ENCODE data around the gene FOXO4. TPM values are rescaled to one million over a fixed set of nuclear protein-coding genes. Genes with fewer than 3 reads are reported as not detected.

FOXO4 gene
- total RNA-seq, 3 donors from 2014 or later, result 3.4 to 6.4 (median 5.2) TPM

DNA sequence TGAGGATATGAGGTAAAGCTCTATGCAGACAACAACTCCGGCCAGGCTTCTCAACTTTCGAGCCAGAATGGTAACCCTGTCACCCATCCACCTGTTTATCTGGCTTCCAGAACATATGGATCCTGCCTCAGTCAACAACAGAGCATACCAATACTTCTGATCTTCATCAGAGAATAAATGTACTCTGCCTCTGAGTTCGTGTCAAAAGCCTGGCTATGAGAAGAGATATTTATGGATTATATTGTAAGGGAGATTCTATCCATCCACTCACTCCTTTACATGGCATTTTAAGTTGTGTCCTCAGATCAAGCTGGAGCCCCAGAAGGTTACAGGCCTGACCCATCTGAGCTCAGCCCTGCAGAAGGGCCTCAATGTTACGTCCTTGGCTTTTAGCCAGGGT is 9.8 kb upstream of the FOXO4 start:
- no peak overlapping the region for H3K4me3 Mint-ChIP-seq
- H3K9me3 Mint-ChIP-seq, result no peaks in the 10 kb centered on the region
- peaks cover 5% of the 10 kb centered on the region for H3K4me1 Mint-ChIP-seq (ENCODE audit: low read depth)
- no peak for DNase-seq
- H3K36me3 Mint-ChIP-seq (ENCODE audit: insufficient read depth), result no peaks in the 10 kb centered on the region
- H3K27me3 Mint-ChIP-seq (ENCODE audit: low read depth), result no peaks in the 10 kb centered on the region
- ATAC-seq, result no peak

DNA sequence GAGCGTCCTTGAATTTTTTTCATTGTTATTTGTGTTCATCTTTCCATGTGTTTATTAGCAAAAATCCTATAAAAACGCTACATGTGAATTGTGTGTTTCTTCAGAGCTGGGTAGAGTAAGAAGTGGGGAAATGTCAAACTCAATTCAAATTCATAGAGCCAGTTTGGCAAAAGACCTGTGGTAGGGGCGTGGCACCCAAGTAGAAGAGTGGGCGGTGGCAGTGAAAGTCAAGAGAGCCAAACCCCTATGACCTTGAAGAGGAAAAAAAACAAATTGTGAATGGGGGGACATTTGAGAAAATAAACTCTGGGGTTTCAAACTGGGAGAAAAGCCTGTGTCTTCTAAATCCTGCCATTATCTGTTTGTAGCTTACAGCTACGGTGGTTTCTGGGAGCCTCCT is 4.4 kb upstream of the FOXO4 start:
- Mint-ChIP-seq H3K4me3 (no peak overlapping the region), H3K9me3 (no peaks in the 10 kb centered on the region), H3K27me3 (ENCODE audit: low read depth) (no peaks in the 10 kb centered on the region), H3K36me3 (ENCODE audit: insufficient read depth) (no peaks in the 10 kb centered on the region), H3K4me1 (ENCODE audit: low read depth) (peaks cover 6% of the 10 kb centered on the region)
- ATAC-seq (no peak), DNase-seq (no peak)

DNA sequence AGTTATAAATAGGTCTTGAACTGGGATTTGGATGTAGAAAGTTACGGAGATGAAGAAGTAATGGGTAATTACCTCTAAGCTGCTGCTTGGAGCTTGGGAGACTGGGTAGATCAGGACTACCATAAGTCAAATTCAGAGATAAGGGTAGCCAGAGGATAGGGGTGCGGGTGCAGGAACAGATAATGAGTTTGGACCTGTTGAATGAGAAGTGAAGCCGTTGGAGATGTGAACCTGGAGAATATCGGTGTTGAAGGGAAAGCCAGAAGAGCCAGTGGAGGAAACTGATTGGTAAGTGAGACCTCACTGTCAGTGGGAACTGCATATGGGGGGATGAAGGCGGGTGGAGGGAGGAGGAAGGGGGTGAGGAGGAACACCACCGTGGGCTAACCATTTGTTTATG is 618 bp upstream of the FOXO4 start:
- DNase-seq (no peak), ATAC-seq (no peak)
- H3K27me3 Mint-ChIP-seq (ENCODE audit: low read depth), result no peaks in the 10 kb centered on the region
- H3K36me3 Mint-ChIP-seq (ENCODE audit: insufficient read depth), result no peaks in the 10 kb centered on the region
- peak overlapping the region; percentile 93 for H3K4me3 Mint-ChIP-seq
- H3K9me3 Mint-ChIP-seq, result no peaks in the 10 kb centered on the region
- peaks cover 31% of the 10 kb centered on the region for H3K4me1 Mint-ChIP-seq (ENCODE audit: low read depth)

DNA sequence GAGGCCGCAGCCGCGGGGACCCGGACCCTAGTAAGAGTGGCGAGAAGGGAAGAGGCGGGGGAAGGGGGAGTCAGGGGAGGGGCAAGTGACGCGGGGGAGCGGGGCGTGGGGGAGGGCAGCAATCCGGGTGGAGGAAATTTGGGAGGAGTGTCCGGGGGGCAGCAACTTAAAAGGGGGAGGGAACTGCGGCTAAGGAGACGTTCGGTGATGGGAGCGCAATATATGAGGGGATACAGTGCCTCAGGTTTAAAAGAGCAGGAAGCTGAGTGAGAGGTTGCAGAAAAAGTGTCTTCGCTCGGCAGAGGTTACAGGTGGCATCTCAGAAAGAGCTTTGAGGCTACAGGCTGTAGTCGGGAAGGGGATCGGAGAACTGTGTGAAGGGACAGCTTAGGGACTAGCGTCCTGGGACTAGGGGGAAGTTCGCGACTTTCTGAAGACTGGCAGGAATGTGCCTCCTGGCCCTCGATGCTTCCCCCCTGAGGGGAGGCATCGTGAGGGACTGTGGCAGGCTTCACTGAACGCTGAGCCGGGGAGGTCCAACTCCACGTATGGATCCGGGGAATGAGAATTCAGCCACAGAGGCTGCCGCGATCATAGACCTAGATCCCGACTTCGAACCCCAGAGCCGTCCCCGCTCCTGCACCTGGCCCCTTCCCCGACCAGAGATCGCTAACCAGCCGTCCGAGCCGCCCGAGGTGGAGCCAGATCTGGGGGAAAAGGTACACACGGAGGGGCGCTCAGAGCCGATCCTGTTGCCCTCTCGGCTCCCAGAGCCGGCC is 519 bp downstream of the FOXO4 start:
- no peak for DNase-seq
- H3K4me1 Mint-ChIP-seq (ENCODE audit: low read depth), result peaks cover 39% of the 10 kb centered on the region
- no peaks in the 10 kb centered on the region for H3K36me3 Mint-ChIP-seq (ENCODE audit: insufficient read depth)
- H3K4me3 Mint-ChIP-seq, result peak overlapping the region; percentile 93
- peak; percentile 56 for ATAC-seq
- H3K27me3 Mint-ChIP-seq (ENCODE audit: low read depth), result no peaks in the 10 kb centered on the region
- H3K9me3 Mint-ChIP-seq, result no peaks in the 10 kb centered on the region

DNA sequence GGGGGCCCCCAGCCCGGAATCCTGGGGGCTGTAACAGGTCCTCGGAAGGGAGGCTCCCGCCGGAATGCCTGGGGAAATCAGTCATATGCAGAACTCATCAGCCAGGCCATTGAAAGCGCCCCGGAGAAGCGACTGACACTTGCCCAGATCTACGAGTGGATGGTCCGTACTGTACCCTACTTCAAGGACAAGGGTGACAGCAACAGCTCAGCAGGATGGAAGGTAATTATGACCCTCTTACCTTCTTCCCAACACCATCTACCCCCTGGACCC is 1.0 kb downstream of the FOXO4 start:
- DNase-seq (no peak), ATAC-seq (peak in 1 of 2 donors; percentile 6)
- peak overlapping the region; percentile 93 for H3K4me3 Mint-ChIP-seq
- H3K9me3 Mint-ChIP-seq, result no peaks in the 10 kb centered on the region
- no peaks in the 10 kb centered on the region for H3K36me3 Mint-ChIP-seq (ENCODE audit: insufficient read depth)
- H3K4me1 Mint-ChIP-seq (ENCODE audit: low read depth), result peaks cover 45% of the 10 kb centered on the region
- H3K27me3 Mint-ChIP-seq (ENCODE audit: low read depth), result no peaks in the 10 kb centered on the region

DNA sequence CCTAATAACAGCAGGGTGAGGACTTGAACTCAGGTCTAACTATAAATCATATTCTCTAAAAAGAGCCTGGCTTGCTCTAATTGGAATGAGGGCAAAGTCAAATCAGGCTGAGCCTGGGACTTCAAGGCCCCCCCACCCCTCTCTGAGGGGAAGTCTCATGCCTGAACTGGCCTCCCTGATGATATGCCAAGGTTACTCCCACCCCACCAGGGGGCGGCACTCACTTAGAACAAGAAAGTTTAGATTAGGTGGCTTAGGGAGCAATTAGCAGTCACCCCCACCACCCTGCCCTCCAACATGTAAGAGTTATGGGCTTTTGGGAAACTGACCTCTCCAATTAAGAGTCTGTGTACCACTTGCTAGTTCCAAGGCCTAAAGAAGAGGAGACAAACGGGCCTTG is 2.7 kb downstream of the FOXO4 start:
- ATAC-seq (peak; percentile 16 to 34), DNase-seq (peak; percentile 77)
- H3K9me3 Mint-ChIP-seq, result no peaks in the 10 kb centered on the region
- H3K4me3 Mint-ChIP-seq, result peak overlapping the region; percentile 31
- H3K36me3 Mint-ChIP-seq (ENCODE audit: insufficient read depth), result no peaks in the 10 kb centered on the region
- H3K27me3 Mint-ChIP-seq (ENCODE audit: low read depth), result no peaks in the 10 kb centered on the region
- H3K4me1 Mint-ChIP-seq (ENCODE audit: low read depth), result peaks cover 59% of the 10 kb centered on the region

DNA sequence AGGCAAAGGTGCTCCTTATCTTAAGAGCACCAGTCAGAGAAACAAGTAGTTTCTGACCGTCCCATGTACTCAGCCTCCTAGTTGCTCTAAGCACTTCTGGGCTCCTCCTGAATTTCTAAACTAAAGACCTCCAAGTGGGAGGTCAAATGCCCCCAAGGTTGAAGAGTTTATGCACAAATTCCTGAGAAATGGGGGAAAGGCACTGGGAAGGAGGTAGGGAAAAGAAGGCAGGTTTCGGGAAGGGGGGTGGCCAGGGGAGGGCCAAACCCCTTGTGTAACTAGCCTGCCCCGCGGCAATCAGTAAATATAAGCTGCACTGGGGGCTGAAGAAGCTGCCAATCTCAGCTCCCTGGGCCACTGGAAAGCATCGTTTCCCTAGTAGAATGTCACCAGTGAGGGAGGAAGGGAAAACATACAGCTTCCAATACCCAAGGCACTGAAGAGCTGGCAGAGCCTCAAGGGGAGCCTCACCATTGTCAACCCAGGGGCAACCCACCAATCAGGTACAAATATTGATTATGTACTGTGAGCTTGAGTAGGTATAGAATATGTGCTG is 3.4 kb downstream of the FOXO4 start:
- peaks cover 66% of the 10 kb centered on the region for H3K4me1 Mint-ChIP-seq (ENCODE audit: low read depth)
- no peaks in the 10 kb centered on the region for H3K27me3 Mint-ChIP-seq (ENCODE audit: low read depth)
- DNase-seq (no peak), ATAC-seq (no peak)
- no peak overlapping the region for H3K4me3 Mint-ChIP-seq
- no peaks in the 10 kb centered on the region for H3K36me3 Mint-ChIP-seq (ENCODE audit: insufficient read depth)
- H3K9me3 Mint-ChIP-seq, result no peaks in the 10 kb centered on the region

DNA sequence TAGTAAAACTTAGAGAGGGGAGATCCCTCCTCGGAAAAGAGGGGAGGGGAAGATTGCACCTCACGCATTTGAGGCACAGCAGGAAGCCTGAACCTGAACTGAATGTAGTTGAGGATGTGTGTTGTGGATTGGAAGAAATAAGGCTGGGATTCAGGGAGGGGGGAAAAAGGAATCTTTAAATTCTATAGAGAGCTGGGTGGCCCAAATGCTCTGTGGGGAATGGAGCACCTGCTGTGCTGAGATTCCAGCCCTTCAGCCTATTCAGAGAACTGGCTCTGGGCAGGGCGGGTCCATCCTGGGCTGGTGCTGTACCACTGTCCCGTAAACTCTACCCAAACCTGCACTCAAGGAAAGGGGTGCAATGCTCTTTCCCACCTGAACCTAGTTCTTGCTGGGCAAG is 4.1 kb downstream of the FOXO4 start:
- no peaks in the 10 kb centered on the region for H3K9me3 Mint-ChIP-seq
- no peaks in the 10 kb centered on the region for H3K36me3 Mint-ChIP-seq (ENCODE audit: insufficient read depth)
- no peak overlapping the region for H3K4me3 Mint-ChIP-seq
- no peak for DNase-seq
- H3K4me1 Mint-ChIP-seq (ENCODE audit: low read depth), result peaks cover 73% of the 10 kb centered on the region
- ATAC-seq, result no peak
- H3K27me3 Mint-ChIP-seq (ENCODE audit: low read depth), result no peaks in the 10 kb centered on the region

DNA sequence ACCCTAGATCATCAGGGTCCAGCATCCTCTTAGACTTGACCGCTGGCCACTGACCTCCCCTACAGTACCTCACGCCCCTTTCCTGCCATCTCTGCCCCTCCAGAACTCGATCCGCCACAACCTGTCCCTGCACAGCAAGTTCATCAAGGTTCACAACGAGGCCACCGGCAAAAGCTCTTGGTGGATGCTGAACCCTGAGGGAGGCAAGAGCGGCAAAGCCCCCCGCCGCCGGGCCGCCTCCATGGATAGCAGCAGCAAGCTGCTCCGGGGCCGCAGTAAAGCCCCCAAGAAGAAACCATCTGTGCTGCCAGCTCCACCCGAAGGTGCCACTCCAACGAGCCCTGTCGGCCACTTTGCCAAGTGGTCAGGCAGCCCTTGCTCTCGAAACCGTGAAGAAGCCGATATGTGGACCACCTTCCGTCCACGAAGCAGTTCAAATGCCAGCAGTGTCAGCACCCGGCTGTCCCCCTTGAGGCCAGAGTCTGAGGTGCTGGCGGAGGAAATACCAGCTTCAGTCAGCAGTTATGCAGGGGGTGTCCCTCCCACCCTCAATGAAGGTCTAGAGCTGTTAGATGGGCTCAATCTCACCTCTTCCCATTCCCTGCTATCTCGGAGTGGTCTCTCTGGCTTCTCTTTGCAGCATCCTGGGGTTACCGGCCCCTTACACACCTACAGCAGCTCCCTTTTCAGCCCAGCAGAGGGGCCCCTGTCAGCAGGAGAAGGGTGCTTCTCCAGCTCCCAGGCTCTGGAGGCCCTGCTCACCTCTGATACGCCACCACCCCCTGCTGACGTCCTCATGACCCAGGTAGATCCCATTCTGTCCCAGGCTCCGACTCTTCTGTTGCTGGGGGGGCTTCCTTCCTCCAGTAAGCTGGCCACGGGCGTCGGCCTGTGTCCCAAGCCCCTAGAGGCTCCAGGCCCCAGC is 5.2 kb downstream of the FOXO4 start:
- peaks cover 75% of the 10 kb centered on the region for H3K4me1 Mint-ChIP-seq (ENCODE audit: low read depth)
- peaks cover 4% of the 10 kb centered on the region for H3K36me3 Mint-ChIP-seq (ENCODE audit: insufficient read depth)
- H3K4me3 Mint-ChIP-seq, result no peak overlapping the region
- no peaks in the 10 kb centered on the region for H3K9me3 Mint-ChIP-seq
- H3K27me3 Mint-ChIP-seq (ENCODE audit: low read depth), result no peaks in the 10 kb centered on the region
- ATAC-seq (no peak), DNase-seq (no peak)

DNA sequence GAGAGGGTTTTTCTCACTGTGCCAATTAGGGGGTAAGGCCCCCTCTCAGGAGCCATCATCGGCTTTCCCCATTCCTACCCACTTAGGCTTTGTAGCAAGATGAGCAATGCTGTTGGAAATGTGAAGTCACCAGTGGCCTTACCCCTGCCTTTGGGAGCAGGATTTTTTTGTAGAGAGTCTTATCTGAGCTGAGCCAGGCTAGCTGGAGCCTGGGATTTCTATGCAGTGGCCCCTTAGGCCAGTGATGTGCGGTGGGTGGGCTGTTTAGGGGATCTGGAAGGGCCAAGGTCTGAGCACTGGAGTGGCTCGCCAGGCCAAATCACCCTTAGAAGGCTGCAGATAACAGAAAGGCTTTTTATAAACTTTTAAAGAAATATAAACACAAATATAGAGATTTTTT is 6.6 kb downstream of the FOXO4 start:
- no peak for ATAC-seq
- Mint-ChIP-seq H3K27me3 (ENCODE audit: low read depth) (no peaks in the 10 kb centered on the region), H3K4me1 (ENCODE audit: low read depth) (peaks cover 84% of the 10 kb centered on the region), H3K4me3 (no peak overlapping the region), H3K9me3 (no peaks in the 10 kb centered on the region), H3K36me3 (ENCODE audit: insufficient read depth) (peaks cover 12% of the 10 kb centered on the region)
- DNase-seq, result no peak

DNA sequence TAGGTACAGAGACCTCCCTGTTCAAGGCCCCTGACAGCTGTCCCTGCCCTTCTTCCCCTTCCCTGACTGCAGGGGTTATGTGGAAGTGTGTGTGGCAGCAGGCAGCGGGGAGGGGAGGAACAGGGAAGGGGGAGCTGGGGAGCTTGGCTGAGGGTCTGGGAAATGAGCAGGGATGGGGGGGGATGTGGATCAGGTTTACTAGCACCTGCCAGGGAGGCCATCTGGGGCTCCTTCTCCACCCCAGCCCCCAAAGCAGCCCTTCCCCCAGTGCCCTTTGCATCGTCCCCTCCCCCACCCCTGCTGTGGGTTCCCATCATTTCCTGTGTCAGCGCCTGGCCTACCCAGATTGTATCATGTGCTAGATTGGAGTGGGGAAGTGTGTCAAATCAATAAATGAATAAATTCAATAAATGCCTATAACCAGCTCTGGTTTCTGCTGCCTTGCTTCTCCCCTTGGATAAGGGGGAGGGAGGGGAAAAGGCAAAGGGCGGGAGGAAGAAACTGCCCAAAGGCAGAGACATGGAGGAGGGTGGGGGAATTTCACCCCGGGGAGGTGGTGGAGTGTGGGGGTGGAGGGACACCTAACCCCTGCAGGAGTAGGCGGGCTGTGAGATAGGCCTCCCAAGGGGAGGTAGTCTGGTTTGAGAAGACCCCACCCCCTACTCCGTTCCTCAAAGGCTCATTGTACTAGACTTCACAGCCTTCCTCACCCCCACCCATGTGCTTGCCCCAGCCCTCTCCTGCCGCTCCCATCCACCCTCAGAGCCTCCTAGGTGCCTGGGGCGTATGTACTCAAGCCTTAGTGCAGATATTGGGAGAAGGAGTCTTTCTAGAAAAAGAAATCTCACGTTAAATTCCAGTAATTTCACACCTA is 7.7 kb downstream of the FOXO4 start:
- peak; percentile 55 for DNase-seq

DNA sequence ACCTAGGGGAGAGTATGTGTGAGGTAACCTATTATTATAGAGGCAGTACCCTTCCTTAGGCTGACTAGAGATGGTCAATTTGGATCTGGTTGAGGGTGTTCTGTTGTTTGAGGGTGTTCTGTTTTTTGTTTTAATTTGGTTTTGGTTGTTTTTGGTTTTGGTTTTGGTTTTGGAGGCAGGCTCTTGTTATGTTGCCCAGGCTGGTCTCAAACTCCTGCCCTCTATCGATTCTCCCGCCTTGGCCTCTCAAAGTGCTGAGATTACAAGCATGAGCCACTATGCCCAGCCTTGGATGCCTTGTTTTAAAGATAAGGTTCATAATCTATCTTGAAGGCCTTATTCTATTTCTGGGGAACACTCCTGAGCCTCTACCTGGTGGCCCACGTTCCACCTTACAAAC is 10.0 kb downstream of the FOXO4 start:
- Mint-ChIP-seq H3K4me1 (ENCODE audit: low read depth) (peaks cover 70% of the 10 kb centered on the region), H3K4me3 (peak overlapping the region; percentile 38), H3K27me3 (ENCODE audit: low read depth) (no peaks in the 10 kb centered on the region), H3K9me3 (no peaks in the 10 kb centered on the region), H3K36me3 (ENCODE audit: insufficient read depth) (peaks cover 36% of the 10 kb centered on the region)
- ATAC-seq, result no peak
- DNase-seq, result no peak

More for the DNA sequence above, 7.7 kb downstream of the FOXO4 start:
- H3K4me1 Mint-ChIP-seq (ENCODE audit: low read depth), result peaks cover 84% of the 10 kb centered on the region
- ATAC-seq, result peak; percentile 20 to 32
- H3K4me3 Mint-ChIP-seq, result peak overlapping the region; percentile 71
- H3K36me3 Mint-ChIP-seq (ENCODE audit: insufficient read depth), result peaks cover 19% of the 10 kb centered on the region
- H3K27me3 Mint-ChIP-seq (ENCODE audit: low read depth), result no peaks in the 10 kb centered on the region
- H3K9me3 Mint-ChIP-seq, result no peaks in the 10 kb centered on the region

DNA sequence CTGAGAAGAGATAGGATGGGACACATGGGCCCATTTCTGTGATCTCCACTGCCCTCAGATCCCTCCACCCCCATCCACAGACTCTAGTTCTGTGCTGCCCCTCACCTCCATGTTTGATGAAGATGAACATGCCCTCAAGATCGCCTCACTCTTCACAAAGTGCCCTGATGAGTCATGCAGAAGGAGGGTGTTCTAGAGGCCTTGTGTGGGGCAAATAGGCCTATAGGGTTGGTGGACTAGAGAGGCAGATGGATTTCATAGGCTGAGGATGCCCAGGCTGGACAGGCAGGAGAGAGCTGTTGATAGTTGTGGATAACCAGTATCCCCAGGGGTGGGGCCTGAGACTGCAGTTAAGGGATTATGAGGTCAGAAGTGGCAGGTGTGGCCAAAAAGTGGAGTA is 10.8 kb downstream of the FOXO4 start, which contains the start of gene CXorf65:
Gene CXorf65 (minus strand): TSS at position 314 of the 400 bp plus-strand sequence. CDS start 184 bp downstream, at position 130.
- peaks cover 62% of the 10 kb centered on the region for H3K4me1 Mint-ChIP-seq (ENCODE audit: low read depth)
- no peaks in the 10 kb centered on the region for H3K9me3 Mint-ChIP-seq
- DNase-seq (no peak), ATAC-seq (peak in 1 of 2 donors; percentile 22)
- no peaks in the 10 kb centered on the region for H3K27me3 Mint-ChIP-seq (ENCODE audit: low read depth)
- H3K4me3 Mint-ChIP-seq, result peak within 1 kb of the TSS; percentile 96
- H3K36me3 Mint-ChIP-seq (ENCODE audit: insufficient read depth), result peaks cover 39% of the 10 kb centered on the region

DNA sequence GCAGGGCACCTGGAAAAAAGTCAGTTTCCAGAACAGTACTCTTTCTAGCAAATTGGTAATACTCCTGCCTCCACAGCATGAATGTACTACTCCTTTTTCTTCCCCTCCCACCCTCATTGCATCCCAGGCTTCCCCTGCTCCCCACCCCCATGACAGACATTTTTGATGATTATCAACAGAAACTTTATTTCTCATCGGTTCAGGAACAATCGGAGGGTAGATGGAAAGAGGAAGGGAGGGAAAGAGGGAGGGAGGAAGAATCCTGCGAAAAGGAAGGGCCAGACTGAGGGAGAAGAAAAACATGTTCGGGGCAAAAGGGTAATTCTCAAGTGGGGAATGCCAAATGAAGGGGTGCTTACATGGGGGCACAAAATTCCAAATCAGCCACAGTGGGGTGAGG is 11.6 kb downstream of the FOXO4 start:
- DNase-seq, result no peak
- H3K4me1 Mint-ChIP-seq (ENCODE audit: low read depth), result peaks cover 60% of the 10 kb centered on the region
- peaks cover 39% of the 10 kb centered on the region for H3K36me3 Mint-ChIP-seq (ENCODE audit: insufficient read depth)
- H3K9me3 Mint-ChIP-seq, result no peaks in the 10 kb centered on the region
- H3K4me3 Mint-ChIP-seq, result peak overlapping the region; percentile 96
- no peaks in the 10 kb centered on the region for H3K27me3 Mint-ChIP-seq (ENCODE audit: low read depth)
- no peak for ATAC-seq
